ENCODE data around the gene EIF4E2.

DNA sequence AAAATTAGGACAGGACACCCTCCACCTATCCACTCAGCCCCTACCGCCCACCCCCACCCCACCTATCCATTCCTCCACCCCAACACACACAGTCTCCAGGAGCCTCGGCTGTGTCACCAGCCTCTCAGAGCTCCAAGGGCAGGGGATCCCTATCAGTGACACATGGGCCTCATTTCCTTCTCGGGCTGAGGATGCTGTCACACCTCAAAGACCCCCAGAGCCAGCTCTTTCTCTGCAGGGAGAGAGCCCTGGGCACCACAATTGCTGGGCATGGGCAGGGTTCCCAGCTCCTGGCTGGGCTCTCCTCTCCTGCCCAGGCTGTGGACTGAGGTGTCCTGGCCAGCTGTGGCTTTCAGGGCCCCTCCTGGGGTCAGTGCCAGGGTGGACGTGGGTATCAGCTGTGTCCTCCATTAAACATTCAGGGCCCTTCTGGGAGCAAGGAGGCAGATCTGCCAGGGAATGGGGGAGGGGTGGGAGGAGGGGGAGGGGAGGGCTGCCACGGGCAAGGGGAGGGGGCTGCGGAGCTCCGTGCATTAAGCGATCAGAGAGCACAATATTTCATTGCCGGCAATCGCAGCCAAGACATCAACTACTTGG, 48.6 kb upstream of the EIF4E2 start:
- TF ChIP-seq, protein P1, sequence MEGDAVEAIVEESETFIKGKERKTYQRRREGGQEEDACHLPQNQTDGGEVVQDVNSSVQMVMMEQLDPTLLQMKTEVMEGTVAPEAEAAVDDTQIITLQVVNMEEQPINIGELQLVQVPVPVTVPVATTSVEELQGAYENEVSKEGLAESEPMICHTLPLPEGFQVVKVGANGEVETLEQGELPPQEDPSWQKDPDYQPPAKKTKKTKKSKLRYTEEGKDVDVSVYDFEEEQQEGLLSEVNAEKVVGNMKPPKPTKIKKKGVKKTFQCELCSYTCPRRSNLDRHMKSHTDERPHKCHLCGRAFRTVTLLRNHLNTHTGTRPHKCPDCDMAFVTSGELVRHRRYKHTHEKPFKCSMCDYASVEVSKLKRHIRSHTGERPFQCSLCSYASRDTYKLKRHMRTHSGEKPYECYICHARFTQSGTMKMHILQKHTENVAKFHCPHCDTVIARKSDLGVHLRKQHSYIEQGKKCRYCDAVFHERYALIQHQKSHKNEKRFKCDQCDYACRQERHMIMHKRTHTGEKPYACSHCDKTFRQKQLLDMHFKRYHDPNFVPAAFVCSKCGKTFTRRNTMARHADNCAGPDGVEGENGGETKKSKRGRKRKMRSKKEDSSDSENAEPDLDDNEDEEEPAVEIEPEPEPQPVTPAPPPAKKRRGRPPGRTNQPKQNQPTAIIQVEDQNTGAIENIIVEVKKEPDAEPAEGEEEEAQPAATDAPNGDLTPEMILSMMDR (IDR thresholded peaks at IDR 0.05 in 8 of 11, conservative IDR thresholded peaks at IDR 0.05 in 3 of 11), result no peak
- no peak for TF ChIP-seq POLR2AphosphoS5 (IDR thresholded peaks at IDR 0.05)
- no peak for TF ChIP-seq POLR2A (IDR thresholded peaks at IDR 0.05)

Data from spleen (tissue), 7 donors.